Right lobe of liver (tissue), 4 donors: ENCODE measurements around the gene ACADSB.

Experiments
- POLR2A ChIP-seq: fragments of 450-650 bp; IDR thresholded peaks from one replicate; pipeline ENCODE4 v1.6.1; 2017; ENCODE audit warnings: antibody characterized with exemption, mild to moderate bottlenecking
- TF ChIP-seq, protein P1 (sequence below), 4 donors: fragments of 200-600 bp in 3 of 4; fragments of 450-650 bp in 1 of 4; IDR thresholded peaks; one replicate each; pipeline versions ENCODE4 v1.5.1 to v1.8.0; 2016 to 2022; ENCODE audit warnings: antibody characterized with exemption in 4 of 4, mild to moderate bottlenecking in 2 of 4
- donor health status: DM: no; HTN: no; CAD: no.
- donor health status: DM: no; HTN: no; CAD: no.
- donor health status: DM: no; HTN: yes; CAD: no.

DNA sequence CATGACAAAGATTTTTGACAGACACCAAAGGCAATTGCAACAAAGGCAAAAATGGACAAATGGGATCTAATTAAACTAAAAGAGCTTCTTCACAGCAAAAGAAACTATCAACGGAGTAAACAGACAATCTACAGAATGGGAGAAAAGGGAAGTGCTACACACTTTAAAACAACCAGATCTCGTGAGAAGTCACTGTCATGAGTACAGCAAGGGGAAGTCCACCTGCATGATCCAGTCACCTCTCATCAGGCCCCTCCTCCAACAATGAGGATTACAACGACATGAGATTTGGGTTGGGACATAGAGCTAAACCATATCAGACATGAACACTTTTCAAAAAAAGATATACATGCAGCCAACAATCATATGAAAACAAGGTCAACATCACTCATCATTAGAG, 40.1 kb upstream of the ACADSB start:
- TF ChIP-seq, protein P1, sequence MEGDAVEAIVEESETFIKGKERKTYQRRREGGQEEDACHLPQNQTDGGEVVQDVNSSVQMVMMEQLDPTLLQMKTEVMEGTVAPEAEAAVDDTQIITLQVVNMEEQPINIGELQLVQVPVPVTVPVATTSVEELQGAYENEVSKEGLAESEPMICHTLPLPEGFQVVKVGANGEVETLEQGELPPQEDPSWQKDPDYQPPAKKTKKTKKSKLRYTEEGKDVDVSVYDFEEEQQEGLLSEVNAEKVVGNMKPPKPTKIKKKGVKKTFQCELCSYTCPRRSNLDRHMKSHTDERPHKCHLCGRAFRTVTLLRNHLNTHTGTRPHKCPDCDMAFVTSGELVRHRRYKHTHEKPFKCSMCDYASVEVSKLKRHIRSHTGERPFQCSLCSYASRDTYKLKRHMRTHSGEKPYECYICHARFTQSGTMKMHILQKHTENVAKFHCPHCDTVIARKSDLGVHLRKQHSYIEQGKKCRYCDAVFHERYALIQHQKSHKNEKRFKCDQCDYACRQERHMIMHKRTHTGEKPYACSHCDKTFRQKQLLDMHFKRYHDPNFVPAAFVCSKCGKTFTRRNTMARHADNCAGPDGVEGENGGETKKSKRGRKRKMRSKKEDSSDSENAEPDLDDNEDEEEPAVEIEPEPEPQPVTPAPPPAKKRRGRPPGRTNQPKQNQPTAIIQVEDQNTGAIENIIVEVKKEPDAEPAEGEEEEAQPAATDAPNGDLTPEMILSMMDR (IDR thresholded peaks at IDR 0.05) = no peak
- no peak for TF ChIP-seq POLR2A
